ENCODE data around the gene SLC9A9. TPM values are rescaled to one million over a fixed set of nuclear protein-coding genes. Genes with fewer than 3 reads are reported as not detected.

The SLC9A9 gene
- total RNA-seq, 1 experiment from 2014 or later = 1.5 TPM

DNA sequence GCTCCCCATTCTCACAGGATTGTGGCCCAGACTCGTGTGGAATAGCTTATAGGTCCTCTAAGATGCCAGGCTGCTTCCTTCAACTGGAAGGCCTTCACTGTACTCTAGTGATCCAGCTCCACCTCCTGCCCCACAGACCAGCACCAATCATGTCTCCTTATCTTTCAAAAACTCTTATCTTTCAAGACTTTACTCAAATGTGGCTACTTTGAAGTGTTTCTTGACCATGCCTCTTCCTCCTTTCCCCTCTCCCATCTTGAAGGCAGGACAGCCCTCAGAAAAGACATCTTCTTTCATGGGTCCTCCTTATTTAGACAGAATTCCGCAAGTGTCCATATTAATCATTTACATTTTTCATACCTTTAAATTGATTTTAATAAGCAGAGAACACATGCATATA is 586.4 kb downstream of the SLC9A9 start:
- H3K4me3 Mint-ChIP-seq (ENCODE audit: low read depth, unreplicated experiment) = no peak overlapping the region
- intact Hi-C loops (cut with micrococcal nuclease; ENCODE audit: unreplicated experiment) = no loop called here
- H3K27ac Mint-ChIP-seq (ENCODE audit: unreplicated experiment) = no peak overlapping the region
- no peaks in the 10 kb centered on the region for H3K4me1 Mint-ChIP-seq (ENCODE audit: low read depth, unreplicated experiment)
- BruUV-seq (replicated peaks) = no TSS peak
- H3K9me3 Mint-ChIP-seq (ENCODE audit: low read depth, unreplicated experiment) = no peaks in the 10 kb centered on the region
- H3K36me3 Mint-ChIP-seq (ENCODE audit: insufficient read depth, unreplicated experiment) = no peaks in the 10 kb centered on the region
- DNase-seq = no peak
- CTCF ChIA-PET = interaction anchor here (0.8 kb wide), 1 partner anchor 10 kb away, joined by 3 read pairs; no protein-coding TSS in a partner anchor
- TF ChIP-seq, protein P1, sequence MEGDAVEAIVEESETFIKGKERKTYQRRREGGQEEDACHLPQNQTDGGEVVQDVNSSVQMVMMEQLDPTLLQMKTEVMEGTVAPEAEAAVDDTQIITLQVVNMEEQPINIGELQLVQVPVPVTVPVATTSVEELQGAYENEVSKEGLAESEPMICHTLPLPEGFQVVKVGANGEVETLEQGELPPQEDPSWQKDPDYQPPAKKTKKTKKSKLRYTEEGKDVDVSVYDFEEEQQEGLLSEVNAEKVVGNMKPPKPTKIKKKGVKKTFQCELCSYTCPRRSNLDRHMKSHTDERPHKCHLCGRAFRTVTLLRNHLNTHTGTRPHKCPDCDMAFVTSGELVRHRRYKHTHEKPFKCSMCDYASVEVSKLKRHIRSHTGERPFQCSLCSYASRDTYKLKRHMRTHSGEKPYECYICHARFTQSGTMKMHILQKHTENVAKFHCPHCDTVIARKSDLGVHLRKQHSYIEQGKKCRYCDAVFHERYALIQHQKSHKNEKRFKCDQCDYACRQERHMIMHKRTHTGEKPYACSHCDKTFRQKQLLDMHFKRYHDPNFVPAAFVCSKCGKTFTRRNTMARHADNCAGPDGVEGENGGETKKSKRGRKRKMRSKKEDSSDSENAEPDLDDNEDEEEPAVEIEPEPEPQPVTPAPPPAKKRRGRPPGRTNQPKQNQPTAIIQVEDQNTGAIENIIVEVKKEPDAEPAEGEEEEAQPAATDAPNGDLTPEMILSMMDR (IDR thresholded peaks at IDR 0.05; ENCODE audit: unreplicated experiment) = no peak
- H3K27me3 Mint-ChIP-seq (ENCODE audit: unreplicated experiment) = peaks cover 36% of the 10 kb centered on the region

DNA sequence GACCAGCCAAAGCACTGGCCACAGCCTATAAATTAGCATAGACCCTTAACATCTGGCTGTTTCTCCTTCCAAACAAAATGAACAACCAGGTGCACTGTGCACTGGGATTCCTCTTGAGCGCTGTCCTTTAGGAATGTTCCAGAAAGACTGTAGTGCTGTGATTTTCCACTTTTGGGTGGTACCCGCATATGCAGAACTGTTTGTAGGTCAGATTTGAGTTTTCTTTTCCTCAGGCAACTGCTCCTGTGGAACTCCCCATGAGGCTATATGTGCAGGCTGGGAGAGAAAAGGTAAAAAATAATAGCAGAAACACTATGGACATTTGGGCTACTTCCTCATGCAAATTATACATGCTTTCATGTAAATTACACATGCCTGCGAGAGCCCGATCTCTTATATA is 589.6 kb downstream of the SLC9A9 start:
- Mint-ChIP-seq H3K27me3 (ENCODE audit: unreplicated experiment) (peaks cover 22% of the 10 kb centered on the region), H3K4me3 (ENCODE audit: low read depth, unreplicated experiment) (no peak overlapping the region), H3K9me3 (ENCODE audit: low read depth, unreplicated experiment) (no peaks in the 10 kb centered on the region), H3K36me3 (ENCODE audit: insufficient read depth, unreplicated experiment) (no peaks in the 10 kb centered on the region), H3K4me1 (ENCODE audit: low read depth, unreplicated experiment) (no peaks in the 10 kb centered on the region), H3K27ac (ENCODE audit: unreplicated experiment) (no peak overlapping the region)
- TF ChIP-seq, protein P1 (IDR thresholded peaks at IDR 0.05; ENCODE audit: unreplicated experiment) = no peak
- CTCF ChIA-PET = no interaction called here
- BruUV-seq (replicated peaks) = no TSS peak
- no peak for DNase-seq
- intact Hi-C loops (cut with micrococcal nuclease; ENCODE audit: unreplicated experiment) = no loop called here

DNA sequence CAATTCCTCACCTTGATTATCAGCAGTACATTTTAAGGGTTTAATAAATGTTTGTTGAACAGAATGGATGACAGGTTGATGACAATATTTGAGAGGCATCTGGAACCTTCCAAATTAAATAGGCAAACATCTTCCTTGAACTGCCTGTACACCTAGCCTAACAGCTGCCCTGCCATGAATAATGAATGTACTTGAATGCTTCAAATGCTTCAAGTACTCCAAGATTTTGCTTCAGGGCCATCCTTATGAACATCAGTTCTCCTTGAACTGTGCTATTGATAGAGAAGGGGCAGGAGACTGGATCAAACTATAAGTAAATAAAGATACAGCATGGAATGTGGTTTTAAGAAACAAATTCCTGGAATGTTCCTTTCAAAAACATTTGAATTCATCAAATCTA is 591.9 kb downstream of the SLC9A9 start:
- Mint-ChIP-seq H3K27ac (ENCODE audit: unreplicated experiment) (no peak overlapping the region), H3K27me3 (ENCODE audit: unreplicated experiment) (peaks cover 6% of the 10 kb centered on the region), H3K4me3 (ENCODE audit: low read depth, unreplicated experiment) (no peak overlapping the region), H3K36me3 (ENCODE audit: insufficient read depth, unreplicated experiment) (no peaks in the 10 kb centered on the region), H3K4me1 (ENCODE audit: low read depth, unreplicated experiment) (no peaks in the 10 kb centered on the region), H3K9me3 (ENCODE audit: low read depth, unreplicated experiment) (no peaks in the 10 kb centered on the region)
- DNase-seq = no peak
- intact Hi-C loops (cut with micrococcal nuclease; ENCODE audit: unreplicated experiment) = no loop called here
- TF ChIP-seq, protein P1 (IDR thresholded peaks at IDR 0.05; ENCODE audit: unreplicated experiment) = no peak
- no TSS peak for BruUV-seq (replicated peaks)
- CTCF ChIA-PET = no interaction called here

DNA sequence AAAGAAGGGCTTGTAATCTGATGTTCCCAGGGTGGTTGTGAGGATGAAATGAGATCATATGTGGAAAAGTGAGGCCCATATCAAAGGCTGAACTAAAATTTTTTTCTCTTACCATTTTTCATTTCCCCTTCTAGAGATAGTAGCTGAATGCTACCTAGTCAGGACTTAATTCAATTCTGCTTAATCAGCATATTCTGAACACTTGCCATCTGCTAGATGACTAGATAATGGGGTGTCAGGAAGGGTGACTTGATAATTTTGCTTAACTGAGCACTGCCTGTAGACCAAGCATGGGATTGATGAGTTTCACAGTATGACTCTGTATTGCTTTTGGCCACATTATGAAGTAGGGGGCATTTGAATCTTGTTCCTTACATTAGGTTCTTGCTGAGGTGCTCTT is 592.5 kb downstream of the SLC9A9 start:
- CTCF ChIA-PET = no interaction called here
- no peaks in the 10 kb centered on the region for H3K9me3 Mint-ChIP-seq (ENCODE audit: low read depth, unreplicated experiment)
- no peak for DNase-seq
- intact Hi-C loops (cut with micrococcal nuclease; ENCODE audit: unreplicated experiment) = no loop called here
- no peak overlapping the region for H3K27ac Mint-ChIP-seq (ENCODE audit: unreplicated experiment)
- no peaks in the 10 kb centered on the region for H3K36me3 Mint-ChIP-seq (ENCODE audit: insufficient read depth, unreplicated experiment)
- H3K4me3 Mint-ChIP-seq (ENCODE audit: low read depth, unreplicated experiment) = no peak overlapping the region
- BruUV-seq (replicated peaks) = no TSS peak
- TF ChIP-seq, protein P1 (IDR thresholded peaks at IDR 0.05; ENCODE audit: unreplicated experiment) = no peak
- no peaks in the 10 kb centered on the region for H3K27me3 Mint-ChIP-seq (ENCODE audit: unreplicated experiment)
- no peaks in the 10 kb centered on the region for H3K4me1 Mint-ChIP-seq (ENCODE audit: low read depth, unreplicated experiment)

All from Calu3 (cell line).